GM18870 (cell line): ENCODE measurements around the gene CLTA.
"Not testable (repeated sequence)": the region's sequence is repeated elsewhere in the genome, so short reads cannot be mapped to it uniquely, and the experiment has no call there.

ENCODE experiments used
- ATAC-seq: cut with Tn5 transposase; IDR thresholded peaks from one replicate; pipeline ENCODE4 v1.9.1; 2021; ENCODE audit warnings: moderate library complexity; ENCODE audit not compliant: unreplicated experiment

CLTA gene

GRCh38 chr9:36158122-36158521 is 32.6 kb upstream of the CLTA start:
- no peak for ATAC-seq

GRCh38 chr9:36158917-36159316 is 31.8 kb upstream of the CLTA start:
- no peak for ATAC-seq

- not testable (repeated sequence) for ATAC-seq
These were observed 31.2 kb upstream of the CLTA start for GRCh38 chr9:36159509-36159908.

GRCh38 chr9:36160126-36160525 is 30.6 kb upstream of the CLTA start:
- not testable (repeated sequence) for ATAC-seq

GRCh38 chr9:36161187-36161586 is 29.5 kb upstream of the CLTA start:
- ATAC-seq = no peak

GRCh38 chr9:36162211-36162738 is 28.4 kb upstream of the CLTA start:
- ATAC-seq = no peak

- ATAC-seq = no peak
These were observed 27.5 kb upstream of the CLTA start for GRCh38 chr9:36163049-36163785.

- no peak for ATAC-seq
These were observed 26.9 kb upstream of the CLTA start for GRCh38 chr9:36163786-36164170.

GRCh38 chr9:36164372-36164771 is 26.3 kb upstream of the CLTA start:
- no peak for ATAC-seq

GRCh38 chr9:36164989-36165388 is 25.7 kb upstream of the CLTA start:
- no peak for ATAC-seq

GRCh38 chr9:36165826-36166167 is 24.9 kb upstream of the CLTA start:
- ATAC-seq = no peak

GRCh38 chr9:36166168-36166927 is 24.4 kb upstream of the CLTA start:
- ATAC-seq = peak; percentile 50

- no peak for ATAC-seq
These were observed 21.6 kb upstream of the CLTA start, which contains the start of gene CCIN for GRCh38 chr9:36169166-36169565. Gene CCIN, plus strand, starts transcription at chr9:36169388. Its CDS starts 115 bp downstream, at chr9:36169503.

- ATAC-seq = no peak
These were observed 21.0 kb upstream of the CLTA start for GRCh38 chr9:36169708-36170107.

GRCh38 chr9:36170531-36170930 is 20.2 kb upstream of the CLTA start:
- ATAC-seq = no peak

GRCh38 chr9:36173861-36174260 is 16.9 kb upstream of the CLTA start:
- no peak for ATAC-seq

- ATAC-seq = no peak
These were observed 16.4 kb upstream of the CLTA start for GRCh38 chr9:36174271-36174670.

GRCh38 chr9:36174731-36175130 is 16.0 kb upstream of the CLTA start:
- no peak for ATAC-seq

- ATAC-seq = not testable (repeated sequence)
These were observed 15.5 kb upstream of the CLTA start for GRCh38 chr9:36175209-36175608.

GRCh38 chr9:36176496-36176895 is 14.2 kb upstream of the CLTA start:
- ATAC-seq = not testable (repeated sequence)

- ATAC-seq = no peak
These were observed 13.2 kb upstream of the CLTA start for GRCh38 chr9:36177571-36177970.

GRCh38 chr9:36180243-36180642 is 10.5 kb upstream of the CLTA start:
- not testable (repeated sequence) for ATAC-seq
